GOT3 (cell line): ENCODE data around the gene CELF4.
"Not testable (repeated sequence)": the region's sequence is repeated elsewhere in the genome, so short reads cannot be mapped to it uniquely, and the experiment has no call there.

Experiments
- DNase-seq: peaks from one replicate; lab custom pipeline; 2025; ENCODE audit warnings: mixed read lengths; lab: John Stamatoyannopoulos, UW

CELF4 gene

GRCh38 chr18:37389684-37390368, 175.8 kb downstream of the CELF4 start:
- DNase-seq: no peak

- DNase-seq: no peak
Measured at GRCh38 chr18:37389041-37389440, 176.6 kb downstream of the CELF4 start.

- no peak for DNase-seq
Measured at GRCh38 chr18:37388413-37388812, 177.2 kb downstream of the CELF4 start.

- no peak for DNase-seq
Measured at GRCh38 chr18:37385846-37386778, 179.5 kb downstream of the CELF4 start.

- no peak for DNase-seq
Measured at GRCh38 chr18:37383846-37384595, 181.6 kb downstream of the CELF4 start.

GRCh38 chr18:37383036-37383785, 182.4 kb downstream of the CELF4 start:
- no peak for DNase-seq

GRCh38 chr18:37381554-37381953, 184.0 kb downstream of the CELF4 start:
- DNase-seq: no peak

- DNase-seq: no peak
Measured at GRCh38 chr18:37380546-37381110, 185.0 kb downstream of the CELF4 start.

GRCh38 chr18:37378336-37379010, 187.1 kb downstream of the CELF4 start:
- DNase-seq: no peak

GRCh38 chr18:37375181-37375580, 190.4 kb downstream of the CELF4 start:
- no peak for DNase-seq

- no peak for DNase-seq
Measured at GRCh38 chr18:37368110-37368954, 197.3 kb downstream of the CELF4 start.

GRCh38 chr18:37364237-37364636, 201.4 kb downstream of the CELF4 start:
- DNase-seq: no peak

- DNase-seq: no peak
Measured at GRCh38 chr18:37362158-37362890, 203.3 kb downstream of the CELF4 start.

GRCh38 chr18:37361335-37362157, 204.1 kb downstream of the CELF4 start:
- DNase-seq: no peak

- not testable (repeated sequence) for DNase-seq
Measured at GRCh38 chr18:37358061-37358460, 207.5 kb downstream of the CELF4 start.

GRCh38 chr18:37355772-37356171, 209.8 kb downstream of the CELF4 start:
- DNase-seq: no peak

- DNase-seq: no peak
Measured at GRCh38 chr18:37351110-37351509, 214.5 kb downstream of the CELF4 start.

- DNase-seq: no peak
Measured at GRCh38 chr18:37348729-37349128, 216.9 kb downstream of the CELF4 start.
